Activated effector memory CD4-positive, alpha-beta T cell treated with anti-CD3 and anti-CD28 coated beads, Interleukin-2, amount 50 U/mL, for 16 hours (primary cell): Measurements from ENCODE around the gene COL13A1.

Experiments
- DNase-seq: peaks from one replicate; pipeline ENCODE4 v3.0.0-alpha.2; 2020

The COL13A1 gene

DNA sequence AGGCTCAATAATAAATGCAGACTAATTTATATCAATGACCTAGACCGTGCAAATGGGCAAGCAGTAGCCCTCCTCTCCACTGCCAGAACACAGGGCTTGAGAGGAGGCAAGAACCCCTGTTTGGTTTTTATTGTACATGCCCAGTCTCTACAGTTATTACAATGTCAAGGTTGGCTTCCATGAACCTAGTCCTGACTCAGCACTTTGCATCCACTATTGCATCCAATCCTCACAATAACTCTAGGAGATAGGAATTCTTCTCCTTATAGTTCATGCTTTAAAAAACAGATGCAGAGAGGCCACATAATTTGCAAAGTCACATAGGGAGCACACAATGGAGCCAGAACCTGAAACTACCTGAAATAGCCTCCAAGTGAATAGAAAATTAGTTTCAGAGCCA, 7.0 kb upstream of the COL13A1 start:
- DNase-seq: no peak

DNA sequence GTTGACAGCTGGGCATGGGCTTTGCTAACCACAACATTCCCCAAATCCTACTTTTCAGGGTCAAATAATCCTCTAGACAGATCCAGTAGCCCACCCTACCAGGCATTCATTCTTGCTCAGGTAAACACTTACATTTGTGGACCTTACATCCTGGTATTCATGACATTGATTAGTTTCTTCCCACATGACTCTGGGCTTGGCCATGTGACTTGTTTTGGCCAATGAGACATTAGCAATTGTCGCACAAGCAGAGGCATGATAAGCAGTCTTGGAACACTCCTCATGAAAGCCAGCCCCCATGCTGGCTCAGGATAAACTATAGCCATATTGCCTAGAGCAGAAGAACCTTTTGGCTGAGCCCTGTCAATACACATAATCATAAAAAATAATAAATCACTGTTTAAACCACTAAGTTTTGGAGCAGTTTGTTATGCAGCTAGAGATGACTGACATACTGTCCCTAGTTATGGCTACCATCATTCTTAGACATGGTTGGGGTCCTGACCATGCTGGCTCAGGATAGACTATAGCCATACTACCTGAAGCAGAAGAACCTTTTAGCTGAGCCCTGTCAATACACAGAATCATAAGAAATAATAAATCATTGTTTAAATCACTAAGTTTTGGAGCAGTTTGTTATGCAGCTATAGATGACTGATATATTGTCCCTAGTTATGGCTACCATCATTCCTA, 6.3 kb upstream of the COL13A1 start:
- DNase-seq: no peak

DNA sequence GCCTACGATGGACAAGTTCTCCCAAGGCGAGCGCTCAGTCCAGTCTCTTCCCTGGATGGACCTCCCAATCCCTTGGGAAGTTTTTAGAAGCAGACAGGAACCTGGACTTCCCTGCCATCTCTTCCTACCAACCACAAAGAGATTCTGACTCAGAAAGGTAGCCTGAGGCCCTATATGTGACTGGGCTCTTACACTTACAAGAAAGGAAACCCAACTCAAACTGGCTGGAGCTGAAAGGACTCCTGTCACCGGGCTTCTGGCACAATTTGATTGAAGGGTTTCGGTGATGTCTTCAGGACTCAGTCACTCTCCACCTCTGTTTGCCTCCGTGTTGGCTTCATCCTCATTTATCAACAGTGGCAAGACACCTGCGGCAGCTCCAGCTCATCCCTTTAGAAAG, 3.7 kb upstream of the COL13A1 start:
- no peak for DNase-seq

DNA sequence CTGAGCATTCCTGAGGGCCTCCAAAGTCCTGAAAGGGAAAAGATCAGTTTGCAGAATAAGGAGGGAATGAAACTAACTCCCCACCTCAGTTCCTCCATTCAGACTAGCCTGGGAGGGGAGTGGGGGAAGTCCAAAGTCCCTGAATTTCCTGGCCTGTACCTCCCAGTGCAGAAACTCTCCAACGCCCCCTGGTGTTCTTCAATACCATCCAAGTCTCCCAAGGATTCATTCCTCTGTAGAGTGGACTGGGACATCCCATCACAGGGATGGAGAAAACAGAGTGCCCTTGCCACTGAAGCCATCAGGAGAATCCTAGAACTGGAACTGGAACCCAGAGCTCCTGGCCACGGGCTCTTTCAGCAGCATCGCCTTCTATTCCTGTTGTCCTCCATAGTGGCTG, 1.6 kb upstream of the COL13A1 start:
- DNase-seq: no peak

DNA sequence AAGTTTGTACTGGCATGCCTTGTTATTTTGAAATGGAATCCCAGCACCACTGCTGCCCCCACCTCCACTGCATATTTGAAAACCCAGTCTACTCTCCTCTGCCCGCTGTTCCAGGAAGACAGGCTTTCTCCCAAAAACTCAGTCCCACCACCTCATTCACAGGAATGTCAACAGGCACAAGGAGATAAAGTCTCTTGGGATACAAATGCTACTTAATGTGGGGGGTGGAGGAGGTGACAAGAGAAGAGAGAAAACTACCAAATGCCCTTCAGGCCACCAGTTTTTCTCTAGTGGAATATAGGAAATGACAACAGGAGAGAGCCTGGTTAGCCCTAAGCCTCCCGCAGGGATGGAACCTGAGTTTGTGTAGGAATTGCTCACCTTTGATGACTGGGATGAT, 1.0 kb upstream of the COL13A1 start:
- no peak for DNase-seq

DNA sequence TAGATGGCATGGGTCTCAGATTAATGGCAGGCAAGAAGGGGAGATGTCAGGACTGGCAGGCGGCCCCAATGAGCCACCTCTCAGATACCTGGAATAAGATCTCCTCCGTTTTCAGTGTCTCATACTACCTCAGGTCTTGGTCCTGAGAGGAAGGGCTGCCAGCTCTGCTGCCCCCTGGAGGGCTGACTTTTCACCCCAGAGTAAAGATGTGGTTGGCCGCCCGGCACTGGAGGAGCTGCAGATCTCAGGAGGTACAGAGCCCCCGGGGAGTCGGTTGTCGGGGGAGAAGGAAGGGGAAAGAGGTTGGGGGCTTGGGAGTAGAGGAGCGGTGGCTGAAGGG, 642 bp upstream of the COL13A1 start:
- DNase-seq: peak; percentile 67

DNA sequence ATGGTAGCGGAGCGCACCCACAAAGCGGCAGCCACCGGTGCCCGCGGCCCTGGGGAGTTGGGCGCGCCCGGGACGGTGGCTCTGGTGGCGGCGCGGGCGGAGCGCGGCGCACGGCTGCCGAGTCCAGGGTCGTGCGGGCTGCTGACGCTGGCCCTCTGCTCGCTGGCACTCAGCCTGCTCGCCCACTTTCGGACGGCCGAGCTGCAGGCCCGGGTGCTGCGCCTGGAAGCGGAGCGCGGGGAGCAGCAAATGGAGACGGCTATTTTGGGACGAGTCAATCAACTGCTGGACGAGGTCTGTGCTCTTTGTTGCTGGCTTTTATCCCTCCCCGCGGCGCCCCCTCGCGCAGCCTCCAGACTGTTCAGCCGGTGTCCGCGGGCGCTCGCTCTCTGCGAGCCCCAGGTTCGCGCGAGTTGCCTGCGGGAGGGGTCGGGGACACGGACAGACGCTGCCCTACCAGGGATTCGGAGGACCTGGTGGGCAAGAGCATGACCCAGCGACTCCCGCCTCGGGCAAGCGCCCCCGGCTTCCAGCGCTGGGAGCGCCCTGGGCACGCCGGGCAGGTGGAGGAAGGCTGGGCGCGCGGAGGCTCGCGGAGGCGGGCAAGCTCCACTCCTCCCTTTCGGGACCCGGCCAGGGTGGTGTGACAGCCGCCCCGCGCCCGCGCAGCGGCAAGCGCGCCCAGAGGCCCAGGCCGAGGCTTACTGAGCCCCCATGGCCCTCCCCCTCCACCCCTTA, 887 bp downstream of the COL13A1 start:
- no peak for DNase-seq

DNA sequence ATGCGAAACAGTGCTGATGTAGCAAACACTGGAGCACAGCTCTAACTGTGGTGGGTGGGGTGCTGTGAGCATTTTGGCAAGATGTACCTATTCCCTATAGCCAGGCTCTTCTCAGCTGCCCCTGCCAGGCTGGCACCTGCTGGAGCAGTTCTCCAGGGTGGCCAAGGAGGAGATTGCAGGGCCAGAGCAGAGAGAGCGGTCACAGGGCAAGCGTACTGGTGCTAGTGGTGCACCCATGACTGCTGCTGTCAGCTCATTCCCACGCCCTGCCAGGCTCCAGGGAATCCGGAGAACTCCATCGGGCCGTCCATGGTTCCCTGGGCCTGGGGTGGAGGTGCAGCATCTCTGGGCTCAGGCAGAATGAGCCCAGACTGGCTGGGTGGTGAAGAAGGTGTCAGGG, 2.1 kb downstream of the COL13A1 start:
- DNase-seq: no peak

DNA sequence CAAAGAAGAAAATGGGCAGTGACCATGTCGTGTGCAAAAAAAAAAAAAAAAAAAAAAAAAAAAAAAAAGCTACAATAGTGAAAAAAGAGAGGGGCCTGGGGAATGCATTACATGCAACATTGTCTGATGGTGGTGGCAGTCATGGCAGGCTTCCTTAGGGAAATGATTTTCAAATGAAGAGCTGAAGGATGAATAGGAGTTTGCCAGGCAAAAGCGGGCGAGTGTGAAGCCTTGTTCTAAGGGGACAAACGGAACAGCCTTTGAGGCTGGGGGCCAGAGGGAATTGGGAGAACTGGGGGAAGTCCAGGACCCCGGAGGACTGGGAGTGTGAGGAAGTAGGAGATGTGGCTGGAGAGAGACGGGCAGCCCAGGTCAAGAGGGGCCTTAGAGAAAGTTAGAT, 3.1 kb downstream of the COL13A1 start:
- DNase-seq: no peak

DNA sequence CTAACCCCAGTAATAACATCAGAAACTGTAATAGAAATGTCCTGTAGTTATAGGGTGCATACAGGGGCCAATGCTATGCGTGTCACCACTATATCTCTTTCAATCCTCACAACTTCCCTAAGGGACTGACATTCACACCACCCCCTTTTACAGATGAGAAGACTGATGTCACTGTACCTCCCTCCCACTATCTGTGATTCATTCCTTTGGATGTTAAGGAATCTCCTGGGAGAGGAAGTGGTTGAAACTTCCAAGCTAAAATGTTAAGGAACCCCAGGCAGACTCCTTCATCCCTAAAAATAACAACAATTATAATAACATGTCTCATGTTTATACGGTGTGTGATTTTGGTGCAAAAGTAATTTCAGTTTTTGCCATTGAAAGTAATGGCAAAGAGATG, 5.4 kb downstream of the COL13A1 start:
- no peak for DNase-seq

DNA sequence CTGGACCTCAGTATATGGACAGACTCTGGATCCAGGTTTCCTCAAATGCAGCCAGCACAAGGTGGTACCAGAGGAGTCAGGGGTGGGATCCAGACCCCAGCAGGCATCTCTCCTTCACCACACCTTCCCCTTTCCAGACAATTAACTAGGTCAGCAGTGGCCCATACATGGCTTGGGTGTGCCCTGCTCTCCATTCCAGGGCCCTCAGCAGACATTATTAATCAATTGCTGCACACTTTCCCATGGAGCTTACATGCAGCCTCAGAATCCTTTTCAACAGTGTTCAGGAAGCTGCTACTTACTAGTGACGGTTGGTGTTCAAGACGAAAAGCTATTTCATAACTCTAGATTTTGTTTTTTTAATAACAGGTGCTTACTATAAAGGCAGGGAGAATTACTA, 6.0 kb downstream of the COL13A1 start:
- DNase-seq: no peak

DNA sequence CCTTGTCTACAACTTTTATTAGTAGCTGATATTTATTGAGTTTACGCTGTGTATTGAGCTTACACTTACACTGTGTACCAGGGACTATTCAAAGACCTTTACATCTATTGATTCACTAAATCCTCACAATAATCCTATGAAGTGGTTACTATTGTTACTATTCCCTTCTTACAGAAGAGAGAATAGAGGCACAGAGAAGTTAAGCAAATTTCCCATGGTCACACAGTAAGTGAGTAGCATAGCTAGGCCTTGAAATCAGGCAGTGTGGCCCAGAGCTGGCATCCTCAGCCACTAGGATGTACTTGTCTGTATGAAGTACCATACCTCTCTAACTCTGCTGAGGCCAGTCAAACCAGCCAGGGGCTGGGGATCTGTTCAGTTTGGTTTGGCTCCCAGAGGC, 7.6 kb downstream of the COL13A1 start:
- DNase-seq: no peak

DNA sequence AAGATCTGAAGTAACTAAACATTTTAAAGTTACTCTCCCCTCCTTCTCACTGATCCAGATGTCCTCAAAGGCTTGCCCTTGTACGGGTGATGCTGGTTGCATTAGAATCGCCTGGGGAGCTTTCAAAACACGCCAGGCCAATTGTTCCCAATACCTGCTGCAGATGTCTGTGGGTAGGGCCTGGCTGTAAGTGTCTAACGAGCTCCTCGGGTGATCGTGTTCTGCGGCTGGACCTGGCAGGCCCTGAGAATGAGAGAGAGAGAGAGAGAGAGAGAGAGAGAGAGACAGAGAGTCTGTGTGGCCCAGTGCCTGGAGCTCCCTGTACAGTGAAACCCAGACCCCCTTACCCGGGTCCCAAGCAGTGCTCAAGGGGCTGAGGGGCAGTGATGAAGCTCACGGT, 8.4 kb downstream of the COL13A1 start:
- no peak for DNase-seq

DNA sequence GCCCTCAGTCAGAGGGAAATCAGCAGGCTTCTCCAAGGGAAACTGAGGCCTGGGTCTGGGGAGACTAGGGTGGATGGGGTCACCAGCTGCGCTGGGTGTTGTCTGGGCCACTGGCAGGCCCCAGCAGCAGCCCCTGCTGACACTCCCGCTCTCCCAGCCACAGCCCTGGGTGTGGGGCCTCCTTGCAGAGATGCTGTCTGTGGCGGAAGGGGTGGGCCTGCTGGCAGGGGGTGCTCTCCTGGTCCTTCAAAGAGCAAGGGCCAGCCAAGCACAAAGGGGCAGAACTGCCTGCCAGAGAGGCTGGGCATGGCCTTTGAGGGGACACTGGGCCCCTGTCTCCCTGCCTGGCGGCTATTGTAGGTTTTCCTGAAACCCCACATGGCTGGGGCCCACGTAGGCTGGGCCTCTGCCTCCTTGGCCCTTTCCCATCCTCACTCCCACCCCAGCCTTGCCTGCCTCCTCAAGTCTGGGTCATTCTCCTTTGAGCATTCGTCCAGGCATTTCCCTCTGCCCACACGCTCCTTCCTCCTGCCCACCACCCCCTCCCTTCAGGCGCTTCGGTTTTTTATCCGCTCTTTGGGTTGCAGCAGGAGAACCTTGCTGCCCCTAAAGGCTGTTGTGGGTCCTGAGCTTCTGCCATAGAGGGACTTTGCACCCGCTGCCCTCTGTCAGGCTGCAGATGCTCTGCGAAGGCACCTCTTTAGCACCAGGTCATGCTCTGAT, 9.1 kb downstream of the COL13A1 start:
- DNase-seq: no peak

DNA sequence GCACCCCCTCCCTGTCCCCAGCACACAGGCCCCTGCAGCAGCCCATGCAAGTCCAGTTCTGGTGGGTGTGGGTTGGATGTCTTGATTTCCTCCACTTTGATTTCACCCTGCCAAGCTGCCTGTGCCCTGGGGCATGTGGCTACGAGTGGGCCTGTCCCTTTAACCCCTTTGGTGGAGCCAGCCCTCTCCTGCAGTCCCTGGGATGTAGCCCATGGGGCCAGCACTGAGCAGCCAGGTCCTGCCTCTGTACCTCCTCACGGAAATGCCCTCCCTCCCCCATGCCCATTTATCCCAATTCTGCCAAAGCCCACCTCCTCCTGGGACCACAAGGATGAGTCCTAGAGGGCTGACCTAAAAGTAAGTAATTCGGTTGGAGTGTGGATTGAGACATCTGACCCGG, 11.9 kb downstream of the COL13A1 start:
- DNase-seq: no peak

DNA sequence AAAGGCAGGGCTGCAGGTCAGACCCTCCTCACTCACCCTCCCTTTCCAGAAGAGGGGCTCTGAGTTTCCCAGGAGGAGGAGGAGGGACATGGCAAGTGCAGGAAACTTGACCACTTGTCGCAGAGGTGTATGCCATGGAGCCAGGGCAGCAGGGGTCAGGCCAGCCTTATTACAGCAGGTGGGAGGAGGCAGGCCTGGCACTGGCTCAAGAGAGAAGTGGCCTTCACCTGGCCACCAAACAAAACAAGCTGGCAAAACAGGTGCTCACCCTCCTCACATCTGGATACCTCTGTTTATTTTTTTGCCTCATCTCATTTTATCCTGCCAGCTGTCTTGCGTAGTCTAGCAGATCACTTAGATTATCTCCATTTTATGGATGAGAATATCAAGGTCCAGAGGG, 12.5 kb downstream of the COL13A1 start:
- DNase-seq: no peak

DNA sequence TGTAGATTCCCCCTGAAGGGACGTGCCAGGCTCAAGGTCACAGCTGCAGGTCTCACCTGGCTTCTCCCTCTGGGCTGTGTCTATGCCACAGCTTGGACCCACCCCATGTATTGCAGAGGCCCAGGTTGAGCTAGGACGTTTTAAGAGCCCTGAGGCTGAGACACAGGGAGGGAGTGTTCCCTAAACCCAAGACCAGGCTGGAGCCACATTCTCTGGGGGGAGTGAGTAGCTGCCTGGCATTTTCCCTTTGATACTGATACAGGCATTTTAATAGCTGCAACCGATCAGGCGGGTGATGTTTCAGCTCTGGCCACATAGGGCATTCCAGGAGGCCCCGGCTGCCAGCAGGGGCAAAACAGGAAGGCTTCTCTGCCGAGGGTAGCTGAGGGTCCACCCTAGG, 13.4 kb downstream of the COL13A1 start:
- DNase-seq: no peak

DNA sequence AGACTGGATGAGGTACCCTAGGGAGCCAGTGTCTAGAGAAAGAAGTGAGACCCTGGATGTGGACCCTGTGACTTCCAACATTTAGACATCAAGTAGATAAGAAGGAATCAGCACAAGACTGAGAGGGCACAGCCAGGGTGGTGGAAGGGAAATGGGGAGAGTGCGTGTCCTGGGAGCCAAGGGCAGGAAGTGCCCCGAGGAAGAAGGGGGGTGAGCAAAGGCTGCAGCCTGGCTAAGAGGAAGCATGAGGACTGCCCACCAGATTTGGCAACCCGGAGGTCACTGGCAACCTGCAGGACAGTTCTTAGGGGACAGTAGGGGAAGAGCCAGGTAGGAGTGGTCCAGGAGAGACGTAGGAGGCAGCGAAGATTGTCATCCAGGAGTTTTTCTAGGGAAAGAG, 14.8 kb downstream of the COL13A1 start:
- no peak for DNase-seq

DNA sequence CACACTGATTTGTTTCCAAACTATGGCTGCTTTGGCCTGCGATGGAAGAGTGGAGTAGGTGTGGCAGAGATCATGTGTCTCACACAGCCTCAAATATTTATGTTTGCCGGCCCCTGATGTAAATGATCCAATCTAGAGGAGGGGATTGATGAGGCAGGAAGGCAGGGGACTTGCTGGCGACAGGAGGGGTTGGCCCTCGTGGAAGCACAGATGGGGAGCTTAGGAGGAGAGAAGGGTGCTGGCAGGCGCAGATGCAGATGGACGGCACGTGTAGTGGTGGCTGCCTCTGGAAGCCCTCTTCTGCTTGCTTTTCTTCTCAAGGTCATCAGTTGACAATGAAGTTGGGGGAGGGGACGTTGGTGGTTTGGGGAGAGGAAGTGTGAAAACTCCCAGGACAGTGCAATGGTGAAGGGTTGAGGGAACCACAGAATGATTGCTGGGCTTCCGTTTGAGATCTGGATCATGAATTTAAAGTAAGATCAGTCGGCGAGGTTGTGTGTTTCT, 15.4 kb downstream of the COL13A1 start:
- no peak for DNase-seq

DNA sequence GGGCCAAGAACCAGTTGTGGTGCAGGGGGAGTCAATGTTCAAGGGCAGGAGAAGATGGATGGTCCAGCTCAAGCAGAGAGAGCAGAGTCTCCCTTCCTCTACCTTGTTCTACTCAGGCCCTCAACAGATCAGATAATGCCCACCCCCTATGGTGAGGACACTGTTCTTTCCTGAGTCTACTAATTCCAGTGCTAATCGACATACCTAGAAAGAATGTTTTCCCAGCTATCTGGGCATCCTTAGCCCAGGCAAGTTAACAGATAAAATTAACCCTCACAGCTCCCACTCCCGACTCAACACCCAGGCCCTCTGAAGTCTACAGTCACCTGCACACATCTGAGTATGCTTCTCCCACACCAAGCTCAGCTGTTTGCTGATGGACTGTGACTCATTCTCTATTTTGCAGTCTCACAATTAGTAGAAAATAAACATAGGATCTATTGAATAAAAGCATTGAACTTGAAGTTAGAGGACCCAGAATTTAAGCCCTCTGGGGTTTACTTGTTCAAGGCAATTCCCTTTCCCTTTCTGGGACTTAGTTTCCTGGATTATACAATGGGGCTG, 17.1 kb downstream of the COL13A1 start:
- no peak for DNase-seq

DNA sequence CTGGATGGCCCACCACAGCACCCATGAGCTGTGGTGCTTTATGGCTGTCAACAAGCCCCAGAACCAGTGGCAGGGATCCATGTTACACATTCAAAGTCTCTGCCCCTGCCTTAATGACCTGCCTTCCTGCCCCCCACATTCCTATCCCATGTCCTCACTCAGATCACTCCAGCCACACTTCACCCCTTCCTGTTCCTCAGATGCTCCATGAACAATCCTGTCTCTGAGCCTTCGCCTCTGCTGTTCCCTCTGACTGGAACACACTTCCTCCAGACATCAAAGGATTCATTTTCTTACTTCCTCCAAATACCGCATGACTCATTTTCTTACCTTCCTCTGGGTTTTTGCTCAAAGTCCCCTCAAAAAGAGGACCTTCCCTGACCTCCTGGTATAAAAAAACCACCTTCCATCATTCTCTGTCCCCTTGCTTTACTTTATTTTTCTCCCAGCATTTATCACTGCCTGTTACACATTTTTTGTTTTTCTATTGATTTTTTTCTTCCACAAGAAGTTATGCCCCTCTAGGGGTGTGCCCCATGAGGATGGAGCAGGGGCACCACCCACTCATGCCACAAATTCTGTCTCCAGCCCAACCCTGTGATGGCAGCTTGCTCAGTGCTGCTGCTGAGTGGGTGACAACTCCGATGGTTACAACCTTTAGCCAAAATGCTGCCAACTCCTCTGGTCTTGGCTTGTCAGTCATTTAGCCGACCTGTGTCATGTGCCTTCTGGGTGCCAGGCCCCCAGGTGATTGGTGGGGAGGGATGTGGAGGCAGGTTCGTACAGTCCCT, 18.2 kb downstream of the COL13A1 start:
- DNase-seq: no peak

DNA sequence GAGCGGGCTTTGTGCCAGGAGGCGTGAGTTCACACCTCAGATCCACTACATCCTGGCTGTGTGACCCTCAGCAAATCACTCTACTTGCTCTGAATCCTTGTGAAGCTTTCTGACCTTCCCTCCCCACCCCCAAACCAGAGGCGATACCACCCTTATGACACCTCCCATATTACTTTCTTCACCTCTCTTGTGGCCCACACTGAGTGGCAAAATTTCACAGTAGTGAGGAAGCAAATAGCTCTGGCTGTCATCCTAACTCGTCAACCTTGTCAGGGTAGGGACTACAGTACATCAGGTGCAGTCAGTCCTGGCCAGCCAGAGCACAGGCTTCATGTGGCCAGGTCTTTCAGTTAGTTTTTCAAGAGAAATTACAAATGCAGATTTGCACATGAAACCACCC, 19.1 kb downstream of the COL13A1 start:
- DNase-seq: no peak

DNA sequence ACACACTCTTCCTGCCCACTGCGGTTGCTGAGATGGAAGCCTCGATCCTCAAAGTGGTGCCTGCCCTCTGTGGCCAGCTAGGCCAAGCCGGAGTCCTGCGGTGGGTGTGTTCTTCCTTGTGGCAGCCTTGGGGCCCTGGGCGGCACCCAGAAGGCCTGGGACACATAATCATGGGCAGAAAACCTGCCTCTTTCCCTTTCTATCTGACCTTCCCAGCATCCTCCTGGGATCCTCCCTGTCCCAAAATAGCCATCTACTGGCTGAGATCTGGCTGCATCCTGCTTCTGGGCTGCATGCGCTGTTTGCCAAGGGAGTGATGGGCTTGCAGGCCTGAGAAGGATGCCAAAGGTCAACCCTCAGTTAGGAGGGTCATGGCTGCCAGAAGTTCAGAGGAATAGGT, 23.9 kb downstream of the COL13A1 start:
- DNase-seq: no peak
